ENCODE measurements around the gene ITIH4.

DNA sequence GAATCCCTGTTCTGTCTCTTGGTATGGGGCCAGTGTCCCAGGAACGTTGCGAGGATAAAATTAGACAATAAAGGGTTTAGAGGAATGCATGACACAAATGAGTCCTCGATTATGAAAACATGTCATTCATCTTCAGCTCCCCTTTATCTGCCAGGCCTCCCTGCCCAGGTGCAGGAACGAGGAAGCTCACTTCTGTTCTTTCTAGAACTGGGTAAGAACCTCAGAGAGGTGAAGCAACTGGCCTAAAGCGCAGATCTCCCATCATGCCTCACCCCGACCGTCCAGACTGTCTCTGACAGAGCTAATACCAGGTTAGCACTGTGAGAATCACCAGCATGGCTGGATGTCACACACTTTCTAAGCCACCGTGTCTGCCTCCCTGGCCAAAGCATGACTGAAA is 54.6 kb downstream of the ITIH4 start:
- no peak for TF ChIP-seq JARID2 (CRISPR knock-in tag; IDR thresholded peaks at IDR 0.05; ENCODE audit: insufficient replicate concordance)
- no peak for TF ChIP-seq MAF1 (CRISPR knock-in tag; IDR thresholded peaks at IDR 0.05; ENCODE audit: borderline replicate concordance)
- TF ChIP-seq NCOA2 (CRISPR knock-in tag; IDR thresholded peaks at IDR 0.05): no peak
- no peak for TF ChIP-seq FOXA1 (IDR thresholded peaks at IDR 0.05)
- no peak for TF ChIP-seq FOXA1 (CRISPR knock-in tag; IDR thresholded peaks at IDR 0.05)
- TF ChIP-seq RBAK (CRISPR knock-in tag; IDR thresholded peaks at IDR 0.05): no peak

Measured in HepG2 (cell line).